GM12878 (cell line): Measurements from ENCODE around the gene ZNF621. TPM values are rescaled to one million over a fixed set of nuclear protein-coding genes. Genes with fewer than 3 reads are reported as not detected.

Experiments used
- ATAC-seq: fragments of 200-7000 bp; cut with Tn5 transposase; 3 replicates; pipeline ENCODE4 v1.9.1; 2020; ENCODE audit warnings: mild to moderate bottlenecking, moderate library complexity
- BruUV-seq: library from RNA; stranded (reverse); fragments of 400-500 nt; replicated peaks from 2 replicates; lab custom pipeline; 2021; lab: Mats Ljungman, UMichigan
- CTCF ChIA-PET: fragments of 300-600 bp; sonication (Branson Sonifier 250); formaldehyde crosslinking; extraction: SDS; loops from one replicate; lab custom pipeline; 2021; ENCODE audit warnings: inconsistent platforms; lab: Yijun Ruan, JAX
- POLR2A ChIA-PET: fragments of 350-600 bp; formaldehyde crosslinking; extraction: SDS; loops from one replicate; lab custom pipeline; 2021; ENCODE audit warnings: inconsistent platforms; lab: Charles Lee
- RAD21 ChIA-PET: fragments of 300-600 bp; sonication (Branson Sonifier 250); formaldehyde crosslinking; loops from one replicate; lab custom pipeline; 2023; ENCODE audit warnings: antibody characterized with exemption; ENCODE audit not compliant: unreplicated experiment; lab: Charles Lee
- SMC1A ChIA-PET: fragments of 300-600 bp; sonication (Branson Sonifier 250); formaldehyde crosslinking; loops from one replicate; lab custom pipeline; 2023; ENCODE audit not compliant: unreplicated experiment, uncharacterized antibody; lab: Charles Lee
- DNase-seq: peaks from one replicate; pipeline ENCODE4 v3.0.0-alpha.2; 2011; ENCODE audit warnings: low read depth, low spot score
- FAIRE-seq: peaks from 3 replicates; lab custom pipeline; 2011; peaks lifted over from hg19 to GRCh38; lab: Jason Lieb, UNC
- H2AFZ ChIP-seq: 2 replicates; pipeline ENCODE4 v1.6.0; 2011; ENCODE audit warnings: low read depth, low read length, control low read depth; ENCODE audit not compliant: control insufficient read depth
- H3K27ac ChIP-seq: 2 replicates; pipeline ENCODE4 v1.5.1; 2011; ENCODE audit warnings: control low read depth; ENCODE audit not compliant: control insufficient read depth, insufficient read depth
- H3K27me3 ChIP-seq, 2 experiments: replicated peaks in 1 of 2; 2 replicates each; pipeline versions ENCODE4 v1.6.0 to v1.6.1; 2011; ENCODE audit warnings: low read length in 1 of 2; ENCODE audit not compliant: control insufficient read depth in 2 of 2, insufficient read depth in 2 of 2
- H3K36me3 ChIP-seq, 2 experiments: 2 replicates each; pipeline ENCODE4 v1.5.1; 2011; ENCODE audit warnings: low read length in 1 of 2; ENCODE audit not compliant: control insufficient read depth in 2 of 2, insufficient read depth in 2 of 2
- H3K4me1 ChIP-seq: 2 replicates; pipeline ENCODE4 v1.6.1; 2011; ENCODE audit warnings: mild to moderate bottlenecking, low read length, moderate library complexity, mixed read lengths; ENCODE audit not compliant: control insufficient read depth, insufficient read depth
- H3K4me2 ChIP-seq: 2 replicates; pipeline ENCODE4 v1.6.0; 2011; ENCODE audit warnings: control low read depth; ENCODE audit not compliant: control insufficient read depth, insufficient read depth
- H3K4me3 ChIP-seq: fragments of 200-600 bp; sonication (generic); 2 replicates; pipeline ENCODE4 v1.5.1; 2016
- H3K79me2 ChIP-seq: 2 replicates; pipeline ENCODE4 v1.6.0; 2011; ENCODE audit warnings: low read length; ENCODE audit not compliant: control insufficient read depth, insufficient read depth
- H3K9ac ChIP-seq: 2 replicates; pipeline ENCODE4 v1.8.0; 2011; ENCODE audit warnings: low read length, control low read depth, mixed read lengths; ENCODE audit not compliant: control insufficient read depth, insufficient read depth
- H3K9me3 ChIP-seq: replicated peaks from 3 replicates; pipeline ENCODE4 v1.5.1; 2011; ENCODE audit warnings: mild to moderate bottlenecking, low read length; ENCODE audit not compliant: control insufficient read depth, insufficient read depth
- H4K20me1 ChIP-seq: 2 replicates; pipeline ENCODE4 v1.6.0; 2011; ENCODE audit not compliant: control insufficient read depth, insufficient read depth
- BCL11A ChIP-seq: IDR thresholded peaks from 2 replicates; pipeline ENCODE4 v1.6.1; 2011; ENCODE audit warnings: low read depth, low read length
- BMI1 ChIP-seq: fragments of 450-650 bp; IDR thresholded peaks from 2 replicates; pipeline ENCODE4 v1.6.1; 2016; ENCODE audit warnings: mild to moderate bottlenecking, moderate library complexity, borderline replicate concordance
- EZH2 ChIP-seq: IDR thresholded peaks from 2 replicates; pipeline ENCODE4 v1.6.1; 2012; ENCODE audit warnings: low read depth, mild to moderate bottlenecking, control low read depth, inconsistent platforms, low read length, borderline replicate concordance; ENCODE audit not compliant: control insufficient read depth
- FOS ChIP-seq: IDR thresholded peaks from 3 replicates; pipeline ENCODE4 v1.6.1; 2011; ENCODE audit warnings: borderline replicate concordance; ENCODE audit not compliant: insufficient read length; ENCODE audit errors: extremely low read depth
- RFX5 ChIP-seq: IDR thresholded peaks from 2 replicates; pipeline ENCODE4 v1.6.1; 2011; ENCODE audit warnings: low read depth, low read length, improper control_type of control experiment
- ZBTB40 ChIP-seq: fragments of 450-650 bp; IDR thresholded peaks from 2 replicates; pipeline ENCODE4 v1.6.1; 2016; ENCODE audit warnings: mild to moderate bottlenecking, moderate library complexity, borderline replicate concordance
- WGBS: methylation state at CpG from one replicate; pipeline ENCODE4 v1.1.6; 2016; ENCODE audit warnings: low lambda C conversion rate; ENCODE audit not compliant: insufficient replicate concordance, insufficient coverage; ENCODE audit errors: missing lambda C conversion rate; 5-methylcytosine and 5-hydroxymethylcytosine counted together
- in situ Hi-C: fragments of 300-500 bp; cut with MboI; formaldehyde crosslinking; loops from 9 replicates; pipeline ENCODE4 v1.14.3; 2018; ENCODE audit warnings: mixed read lengths
- intact Hi-C: fragments of 100-400 bp; cut with micrococcal nuclease; formaldehyde crosslinking; loops from one replicate; pipeline ENCODE4 v1.14.2; 2022; ENCODE audit not compliant: unreplicated experiment
- polyA plus RNA-seq, 11 experiments: library from polyadenylated mRNA; depleted of rRNA in 4 of 11; unstranded in 6 of 11; stranded (reverse) in 5 of 11; fragments of >200 nt; fragmentation: Nextera tagmentation in 4 of 11; fragmentation: Illumina TruSeq in 1 of 11; extraction: Ambion mirVana in 4 of 11; extraction: Trizol in 1 of 11; gene quantifications; 1 replicate in 1 of 11; 2 replicates in 10 of 11; pipeline versions ENCODE4 v1.2.1 to v1.2.3, GENCODE V29; 2011 to 2016; ENCODE audit warnings: inconsistent platforms in 2 of 11, missing spikeins in 2 of 11, low read depth in 1 of 11
- total RNA-seq, 4 experiments: library from RNA; depleted of rRNA in 3 of 4; stranded (reverse); fragments of >200 nt in 3 of 4; fragmentation: Illumina TruSeq in 1 of 4; extraction: Trizol in 1 of 4; gene quantifications; 2 replicates each; pipeline versions ENCODE4 v1.2.1 to v1.2.3, GENCODE V29; 2013 to 2021

Gene ZNF621
- total and polyA plus RNA-seq, 10 of the 15 experiments (the other 5 are each of a cell fraction or from before 2014, with no cell fraction given): 2.9 to 26.3 (median 11.9) TPM

DNA sequence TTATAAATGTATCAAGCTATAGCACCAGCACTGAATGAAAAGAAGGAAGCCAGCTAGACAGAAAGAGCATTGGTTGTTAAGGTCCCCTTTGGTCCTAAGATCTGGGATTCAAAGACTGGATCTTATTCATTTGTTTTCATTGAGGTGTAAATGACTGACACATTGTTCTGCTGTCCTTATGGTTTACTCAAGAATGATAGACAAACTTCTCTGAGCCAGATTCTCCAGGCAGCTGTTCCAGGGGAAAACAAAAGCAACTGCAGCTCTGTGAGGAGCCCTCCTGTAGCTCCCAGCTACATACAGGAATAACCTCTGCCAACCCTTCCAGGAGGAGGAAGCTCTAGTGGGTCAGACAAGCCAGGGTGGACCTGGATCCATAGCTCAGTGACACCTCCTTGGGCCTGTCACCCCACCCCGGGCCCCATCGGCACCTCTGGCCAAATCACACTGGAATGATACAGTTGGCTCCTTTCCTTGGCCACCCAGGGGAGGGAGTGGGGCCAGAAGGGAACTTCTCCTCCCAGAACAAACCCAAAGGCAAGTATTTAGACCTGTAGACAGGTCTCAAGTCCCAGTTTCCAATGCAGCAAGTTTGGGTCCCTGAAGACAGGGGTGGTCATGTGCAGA lies 57.8 kb downstream of the ZNF621 start (continued):
- TF ChIP-seq EZH2 (no peak), BCL11A (no peak), RFX5 (no peak), BMI1 (no peak)
- TF ChIP-seq, all 136 proteins: peak for 0

DNA sequence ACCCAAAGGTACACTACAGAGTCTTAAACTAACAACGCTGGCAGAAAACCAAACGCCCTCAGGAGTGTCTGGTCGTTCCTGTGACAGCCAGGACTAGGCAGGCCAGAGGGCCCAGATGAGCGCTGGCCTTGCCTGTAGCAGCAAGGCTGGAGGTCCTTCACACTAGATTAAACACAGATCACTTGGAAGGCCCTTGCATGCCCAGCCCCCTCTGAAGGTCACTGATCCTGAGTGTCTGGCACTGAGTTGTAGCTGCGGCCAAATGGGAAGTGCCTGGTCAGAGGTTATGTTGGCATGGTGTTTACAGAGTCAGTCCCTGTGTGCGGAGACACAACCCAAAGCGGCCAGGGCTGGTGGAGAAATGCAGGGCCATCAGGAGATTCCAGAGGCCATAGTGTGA lies 58.9 kb downstream of the ZNF621 start:
- Histone ChIP-seq H3K4me1 (no peaks in the 10 kb centered on the region), H3K79me2 (no peaks in the 10 kb centered on the region), H3K4me3 (no peak overlapping the region), H3K9me3 (no peaks in the 10 kb centered on the region), H3K4me2 (no peak overlapping the region), H4K20me1 (no peaks in the 10 kb centered on the region), H3K9ac (no peak overlapping the region), H3K27ac (no peak overlapping the region), H2AFZ (no peak overlapping the region), H3K36me3 (no peaks in the 10 kb centered on the region), H3K27me3 (no peaks in the 10 kb centered on the region)
- intact Hi-C loops (loop anchor here (1.0 to 10.0 kb wide), 5 partner anchors 131 to 1298 kb away; no protein-coding TSS in a partner anchor), in situ Hi-C loops (loop anchor here (5.0 to 25.0 kb wide), 3 partner anchors 256 to 1529 kb away; no protein-coding TSS in a partner anchor)
- POLR2A ChIA-PET: interaction anchor here (0.6 kb wide), 1 partner anchor 1294 kb away, joined by 5 read pairs; no protein-coding TSS in a partner anchor
- DNase-seq: no peak
- SMC1A ChIA-PET: interaction anchor here (1.1 to 1.2 kb wide), 2 partner anchors 66 to 1295 kb away, joined by 3 read pairs; no protein-coding TSS in a partner anchor
- 58% methylated on average over 7 of the region's 7 CpGs for WGBS
- no TSS peak for BruUV-seq
- ATAC-seq: no peak
- no peak for FAIRE-seq
- RAD21 ChIA-PET: interaction anchor here (0.6 to 1.2 kb wide), 3 partner anchors 388 to 1298 kb away, joined by 3 to 5 read pairs (median 4); no protein-coding TSS in a partner anchor
- CTCF ChIA-PET: interaction anchor here (0.7 to 9.1 kb wide), 10 partner anchors 9 to 1516 kb away, joined by 3 to 103 read pairs (median 3); no protein-coding TSS in a partner anchor
- no peak for TF ChIP-seq FOS
- TF ChIP-seq ZBTB40: no peak
